Spleen (tissue), 7 donors: ENCODE results near the gene MAPK6.

Experiments used
- POLR2A ChIP-seq, 3 donors: fragments of 450-650 bp; IDR thresholded peaks; one replicate each; pipeline ENCODE4 v1.5.1; 2017; ENCODE audit warnings: antibody characterized with exemption in 3 of 3, mild to moderate bottlenecking in 1 of 3
- POLR2AphosphoS5 ChIP-seq, 3 donors: sonication (generic); formaldehyde crosslinking; IDR thresholded peaks; one replicate each; pipeline ENCODE4 v1.5.1; 2017; ENCODE audit warnings: antibody characterized with exemption in 3 of 3
- TF ChIP-seq, protein P1 (sequence below), 11 experiments: fragments of 200-600 bp in 7 of 11; fragments of 450-650 bp in 4 of 11; sonication (generic) in 4 of 11; IDR thresholded peaks in 8 of 11; conservative IDR thresholded peaks in 3 of 11; 1 replicate in 7 of 11; 2 replicates in 4 of 11; pipeline versions ENCODE4 v1.4.0 to v1.8.0; 2016 to 2021; ENCODE audit warnings: antibody characterized with exemption in 11 of 11, inconsistent platforms in 4 of 11, mild to moderate bottlenecking in 1 of 11
- donor health status: DM: no; HTN: no; CAD: no; lungs with moderate emphysema.
- donor health status: DM: no; HTN: no; CAD: no.
- donor health status: DM: no; HTN: no; CAD: no.

DNA sequence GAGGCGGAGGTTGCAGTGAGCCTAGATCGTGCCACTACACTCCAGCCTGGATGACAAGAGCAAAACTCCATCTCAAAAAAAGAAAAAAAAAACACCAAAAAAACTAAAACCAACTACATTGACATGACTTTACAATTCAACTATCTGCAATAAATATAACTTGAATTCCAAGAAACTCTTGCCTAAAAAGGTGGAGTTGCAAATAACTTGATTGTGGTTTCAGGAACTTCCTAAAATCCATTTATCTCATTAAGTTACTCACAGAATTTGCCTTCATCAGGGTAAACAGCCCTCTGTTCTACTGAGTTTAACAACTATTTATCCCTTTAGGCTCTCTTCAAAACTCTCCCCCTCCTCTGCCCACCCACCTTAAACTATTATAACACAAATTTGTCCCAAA, 2.7 kb upstream of the MAPK6 start:
- TF ChIP-seq, protein P1, sequence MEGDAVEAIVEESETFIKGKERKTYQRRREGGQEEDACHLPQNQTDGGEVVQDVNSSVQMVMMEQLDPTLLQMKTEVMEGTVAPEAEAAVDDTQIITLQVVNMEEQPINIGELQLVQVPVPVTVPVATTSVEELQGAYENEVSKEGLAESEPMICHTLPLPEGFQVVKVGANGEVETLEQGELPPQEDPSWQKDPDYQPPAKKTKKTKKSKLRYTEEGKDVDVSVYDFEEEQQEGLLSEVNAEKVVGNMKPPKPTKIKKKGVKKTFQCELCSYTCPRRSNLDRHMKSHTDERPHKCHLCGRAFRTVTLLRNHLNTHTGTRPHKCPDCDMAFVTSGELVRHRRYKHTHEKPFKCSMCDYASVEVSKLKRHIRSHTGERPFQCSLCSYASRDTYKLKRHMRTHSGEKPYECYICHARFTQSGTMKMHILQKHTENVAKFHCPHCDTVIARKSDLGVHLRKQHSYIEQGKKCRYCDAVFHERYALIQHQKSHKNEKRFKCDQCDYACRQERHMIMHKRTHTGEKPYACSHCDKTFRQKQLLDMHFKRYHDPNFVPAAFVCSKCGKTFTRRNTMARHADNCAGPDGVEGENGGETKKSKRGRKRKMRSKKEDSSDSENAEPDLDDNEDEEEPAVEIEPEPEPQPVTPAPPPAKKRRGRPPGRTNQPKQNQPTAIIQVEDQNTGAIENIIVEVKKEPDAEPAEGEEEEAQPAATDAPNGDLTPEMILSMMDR (IDR thresholded peaks at IDR 0.05 in 8 of 11, conservative IDR thresholded peaks at IDR 0.05 in 3 of 11): no peak
- no peak for TF ChIP-seq POLR2A (IDR thresholded peaks at IDR 0.05)
- no peak for TF ChIP-seq POLR2AphosphoS5 (IDR thresholded peaks at IDR 0.05)
